H1 (cell line): ENCODE measurements around the gene SESN1. TPM values are rescaled to one million over a fixed set of nuclear protein-coding genes. Genes with fewer than 3 reads are reported as not detected.

Experiments
- BACH1 ChIP-seq: IDR thresholded peaks from 2 replicates; pipeline ENCODE4 v1.6.1; 2012; ENCODE audit warnings: low read length, improper control_type of control experiment
- CHD7 ChIP-seq: fragments of 300-600 bp; sonication (generic); IDR thresholded peaks from 2 replicates; pipeline ENCODE4 v1.7.1; 2012; ENCODE audit warnings: low read length, moderate library complexity, mild to moderate bottlenecking, inconsistent platforms; ENCODE audit not compliant: insufficient replicate concordance
- KDM4A ChIP-seq: IDR thresholded peaks from one replicate; pipeline ENCODE4 v1.7.1; 2012; ENCODE audit warnings: low read depth, mild to moderate bottlenecking, moderate library complexity, low read length, inconsistent platforms; ENCODE audit not compliant: severe bottlenecking
- NRF1 ChIP-seq: IDR thresholded peaks from 2 replicates; pipeline ENCODE4 v1.6.1; 2011; ENCODE audit warnings: mild to moderate bottlenecking, low read depth, low read length, improper control_type of control experiment
- POU5F1 ChIP-seq: IDR thresholded peaks from 2 replicates; pipeline ENCODE4 v1.6.1; 2011; ENCODE audit warnings: low read depth, mild to moderate bottlenecking, low read length, moderate library complexity
- RAD21 ChIP-seq, 2 experiments: IDR thresholded peaks in 1 of 2; conservative IDR thresholded peaks in 1 of 2; 2 replicates each; pipeline ENCODE4 v1.6.1; 2011; ENCODE audit warnings: low read depth in 2 of 2, low read length in 2 of 2, improper control_type of control experiment in 1 of 2, inconsistent platforms in 1 of 2, mild to moderate bottlenecking in 1 of 2, moderate library complexity in 1 of 2
- RNF2 ChIP-seq: fragments of 200-900, 300-1000 bp; sonication (generic); IDR thresholded peaks from 2 replicates; pipeline ENCODE4 v1.7.1; 2016; ENCODE audit warnings: borderline replicate concordance, low read depth, mild to moderate bottlenecking, antibody characterized with exemption, low read length; ENCODE audit not compliant: poor library complexity, severe bottlenecking; ENCODE audit errors: missing control alignments
- TAF1 ChIP-seq: IDR thresholded peaks from 2 replicates; pipeline ENCODE4 v1.6.1; 2011; ENCODE audit warnings: mild to moderate bottlenecking, low read depth, low read length
- TBP ChIP-seq: IDR thresholded peaks from 2 replicates; pipeline ENCODE4 v1.6.1; 2011; ENCODE audit warnings: low read depth, low read length, improper control_type of control experiment
- TEAD4 ChIP-seq: IDR thresholded peaks from 2 replicates; pipeline ENCODE4 v1.6.1; 2012; ENCODE audit warnings: low read depth, low read length, inconsistent platforms, mixed read lengths
- ZNF274 ChIP-seq: IDR thresholded peaks from 2 replicates; pipeline ENCODE4 v1.7.0; 2012; ENCODE audit warnings: low read length, borderline replicate concordance; ENCODE audit errors: extremely low read depth
- polyA plus RNA-seq, 7 experiments: library from polyadenylated mRNA; depleted of rRNA in 3 of 7; stranded (reverse) in 5 of 7; unstranded in 2 of 7; fragments of >200 nt in 5 of 7; fragments of 200-250 nt in 2 of 7; gene quantifications; 1 replicate in 5 of 7; 2 replicates in 1 of 7; 4 replicates in 1 of 7; pipeline versions ENCODE4 v1.2.1 to v1.2.3, GENCODE V29; 2011 to 2013; ENCODE audit warnings: missing spikeins in 2 of 7, mixed read lengths in 2 of 7
- total RNA-seq: library from RNA; stranded (reverse); fragmentation: NEBNext Ultra II Directional; extraction: Animal tissue kit (Norgen Biotek cat#: 25700); gene quantifications from 2 replicates; pipeline ENCODE4 v1.2.1, GENCODE V29; 2021

The SESN1 gene
- total and polyA plus RNA-seq, 2 of the 8 experiments (the other 6 are each of a cell fraction or from before 2014, with no cell fraction given), result 12.8 to 15.6 TPM

GRCh38 chr6:109039795-109040194 lies 54.9 kb downstream of the SESN1 start (continued):
- TF ChIP-seq CHD7 (no peak), RAD21 (IDR thresholded peaks at IDR 0.05 in 1 of 2, conservative IDR thresholded peaks at IDR 0.05 in 1 of 2; ENCODE audit: low read depth in 2 of 2, low read length in 2 of 2) (no peak), ZNF274 (no peak), TAF1 (no peak), NRF1 (no peak), TBP (no peak), POU5F1 (no peak), TEAD4 (no peak), KDM4A (no peak), BACH1 (no peak), RNF2 (no peak)
